ENCODE results near the gene NCCRP1. TPM values are rescaled to one million over a fixed set of nuclear protein-coding genes. Genes with fewer than 3 reads are reported as not detected.
A peak's percentile ranks its signal among the peaks of the same experiment; 100 is the strongest.

The NCCRP1 gene
- total RNA-seq, 2 donors from 2014 or later = 0.27 TPM; not detected in 1

GRCh38 chr19:39155741-39156140, 41.0 kb upstream of the NCCRP1 start:
- ATAC-seq (ENCODE audit: insufficient number of reproducible peaks, low FRiP score, low read depth) (no peak), DNase-seq (ENCODE audit: low spot score) (no peak)
- no peaks in the 10 kb centered on the region for H3K27me3 ChIP-seq (replicated peaks; ENCODE audit: insufficient read depth)
- H3K36me3 ChIP-seq = no peaks in the 10 kb centered on the region
- H3K4me3 ChIP-seq = no peak overlapping the region
- peaks cover 22 to 40% of the 10 kb centered on the region in 2 donors for H3K4me1 ChIP-seq (ENCODE audit: control insufficient read depth in 1 of 2, low read depth in 2 of 2)
- no peaks in the 10 kb centered on the region for H3K9me3 ChIP-seq
- TF ChIP-seq CTCF (IDR thresholded peaks at IDR 0.05) = no peak
- H3K27ac ChIP-seq = no peak overlapping the region

- Histone ChIP-seq H3K4me1 (ENCODE audit: control insufficient read depth in 1 of 2, low read depth in 2 of 2) (peaks cover 25 to 48% of the 10 kb centered on the region in 2 donors), H3K4me3 (peak overlapping the region; percentile 42), H3K9me3 (no peaks in the 10 kb centered on the region), H3K36me3 (no peaks in the 10 kb centered on the region), H3K27me3 (replicated peaks; ENCODE audit: insufficient read depth) (no peaks in the 10 kb centered on the region), H3K27ac (no peak overlapping the region)
- no peak for ATAC-seq (ENCODE audit: insufficient number of reproducible peaks, low FRiP score, low read depth)
- DNase-seq (ENCODE audit: low spot score) = no peak
- TF ChIP-seq CTCF (IDR thresholded peaks at IDR 0.05) = no peak
Observed at GRCh38 chr19:39156326-39157230, 40.2 kb upstream of the NCCRP1 start.

GRCh38 chr19:39157275-39157996, 39.3 kb upstream of the NCCRP1 start:
- H3K9me3 ChIP-seq = no peaks in the 10 kb centered on the region
- peak overlapping the region; percentile 42 for H3K4me3 ChIP-seq
- H3K36me3 ChIP-seq = no peaks in the 10 kb centered on the region
- DNase-seq (ENCODE audit: low spot score) (no peak), ATAC-seq (ENCODE audit: insufficient number of reproducible peaks, low FRiP score, low read depth) (no peak)
- H3K27me3 ChIP-seq (replicated peaks; ENCODE audit: insufficient read depth) = no peaks in the 10 kb centered on the region
- TF ChIP-seq CTCF (IDR thresholded peaks at IDR 0.05) = no peak
- no peak overlapping the region for H3K27ac ChIP-seq
- H3K4me1 ChIP-seq (ENCODE audit: control insufficient read depth in 1 of 2, low read depth in 2 of 2) = peaks cover 25 to 48% of the 10 kb centered on the region in 2 donors

GRCh38 chr19:39157997-39158389, 38.8 kb upstream of the NCCRP1 start:
- Histone ChIP-seq H3K9me3 (no peaks in the 10 kb centered on the region), H3K4me3 (no peak overlapping the region), H3K4me1 (ENCODE audit: control insufficient read depth in 1 of 2, low read depth in 2 of 2) (peaks cover 25 to 48% of the 10 kb centered on the region in 2 donors), H3K27me3 (replicated peaks; ENCODE audit: insufficient read depth) (no peaks in the 10 kb centered on the region), H3K36me3 (no peaks in the 10 kb centered on the region), H3K27ac (no peak overlapping the region)
- no peak for TF ChIP-seq CTCF (IDR thresholded peaks at IDR 0.05)
- DNase-seq (ENCODE audit: low spot score) (no peak), ATAC-seq (ENCODE audit: insufficient number of reproducible peaks, low FRiP score, low read depth) (no peak)

GRCh38 chr19:39158646-39159260, 38.0 kb upstream of the NCCRP1 start:
- no peak for TF ChIP-seq CTCF (IDR thresholded peaks at IDR 0.05)
- Histone ChIP-seq H3K27me3 (replicated peaks; ENCODE audit: insufficient read depth) (no peaks in the 10 kb centered on the region), H3K4me1 (ENCODE audit: control insufficient read depth in 1 of 2, low read depth in 2 of 2) (peaks cover 25 to 48% of the 10 kb centered on the region in 2 donors), H3K27ac (no peak overlapping the region), H3K36me3 (no peaks in the 10 kb centered on the region), H3K4me3 (no peak overlapping the region), H3K9me3 (no peaks in the 10 kb centered on the region)
- DNase-seq (ENCODE audit: low spot score) (no peak), ATAC-seq (ENCODE audit: insufficient number of reproducible peaks, low FRiP score, low read depth) (no peak)

Data from thoracic aorta (tissue), 2 donors.